ENCODE data around the gene SLC35F3. TPM values are rescaled to one million over a fixed set of nuclear protein-coding genes. Genes with fewer than 3 reads are reported as not detected.
A peak's percentile ranks its signal among the peaks of the same experiment; 100 is the strongest.

SLC35F3 gene
- total and polyA plus RNA-seq, 9 donors: 0.21 to 0.64 (median 0.31) TPM

- Histone ChIP-seq H3K4me3 (ENCODE audit: low read length) (no peak overlapping the region), H3K36me3 (ENCODE audit: control insufficient read depth, insufficient read depth, low read length) (no peaks in the 10 kb centered on the region), H3K9me3 (replicated peaks; ENCODE audit: control insufficient read depth, low read depth, low read length) (no peaks in the 10 kb centered on the region), H3K27ac (ENCODE audit: low read length) (no peak overlapping the region), H3K27me3 (ENCODE audit: control insufficient read depth, insufficient read depth, low read length) (no peaks in the 10 kb centered on the region), H3K4me1 (ENCODE audit: control insufficient read depth, insufficient read depth, low read length) (peaks cover 12% of the 10 kb centered on the region)
- WGBS (ENCODE audit: insufficient coverage): 100% methylated on average over 1 of the region's 2 CpGs
- no peak for DNase-seq
Measured at GRCh38 chr1:234270093-234270492, 365.6 kb downstream of the SLC35F3 start.

- Histone ChIP-seq H3K4me3 (ENCODE audit: low read length) (no peak overlapping the region), H3K27me3 (ENCODE audit: control insufficient read depth, insufficient read depth, low read length) (no peaks in the 10 kb centered on the region), H3K4me1 (ENCODE audit: control insufficient read depth, insufficient read depth, low read length) (peaks cover 12% of the 10 kb centered on the region), H3K27ac (ENCODE audit: low read length) (no peak overlapping the region), H3K9me3 (replicated peaks; ENCODE audit: control insufficient read depth, low read depth, low read length) (no peaks in the 10 kb centered on the region), H3K36me3 (ENCODE audit: control insufficient read depth, insufficient read depth, low read length) (no peaks in the 10 kb centered on the region)
- no peak for DNase-seq
- 76% methylated on average over 4 of the region's 6 CpGs for WGBS (ENCODE audit: insufficient coverage)
Measured at GRCh38 chr1:234270581-234271242, 366.2 kb downstream of the SLC35F3 start.

GRCh38 chr1:234271243-234271606, 366.7 kb downstream of the SLC35F3 start:
- DNase-seq: no peak
- WGBS (ENCODE audit: insufficient coverage): no CpG with 5 or more reads among the region's 4 CpGs
- Histone ChIP-seq H3K9me3 (replicated peaks; ENCODE audit: control insufficient read depth, low read depth, low read length) (no peaks in the 10 kb centered on the region), H3K27me3 (ENCODE audit: control insufficient read depth, insufficient read depth, low read length) (no peaks in the 10 kb centered on the region), H3K36me3 (ENCODE audit: control insufficient read depth, insufficient read depth, low read length) (no peaks in the 10 kb centered on the region), H3K4me1 (ENCODE audit: control insufficient read depth, insufficient read depth, low read length) (peaks cover 12% of the 10 kb centered on the region), H3K27ac (ENCODE audit: low read length) (no peak overlapping the region), H3K4me3 (ENCODE audit: low read length) (no peak overlapping the region)

- Histone ChIP-seq H3K9me3 (replicated peaks; ENCODE audit: control insufficient read depth, low read depth, low read length) (no peaks in the 10 kb centered on the region), H3K27me3 (ENCODE audit: control insufficient read depth, insufficient read depth, low read length) (no peaks in the 10 kb centered on the region), H3K36me3 (ENCODE audit: control insufficient read depth, insufficient read depth, low read length) (no peaks in the 10 kb centered on the region), H3K4me3 (ENCODE audit: low read length) (no peak overlapping the region), H3K4me1 (ENCODE audit: control insufficient read depth, insufficient read depth, low read length) (peaks cover 12% of the 10 kb centered on the region), H3K27ac (ENCODE audit: low read length) (no peak overlapping the region)
- 56% methylated on average over 8 of the region's 9 CpGs for WGBS (ENCODE audit: insufficient coverage)
- peak; percentile 32 for DNase-seq
Measured at GRCh38 chr1:234272656-234273312, 368.3 kb downstream of the SLC35F3 start.

GRCh38 chr1:234273981-234274380, 369.5 kb downstream of the SLC35F3 start:
- Histone ChIP-seq H3K27me3 (ENCODE audit: control insufficient read depth, insufficient read depth, low read length) (no peaks in the 10 kb centered on the region), H3K4me3 (ENCODE audit: low read length) (no peak overlapping the region), H3K27ac (ENCODE audit: low read length) (no peak overlapping the region), H3K4me1 (ENCODE audit: control insufficient read depth, insufficient read depth, low read length) (peaks cover 12% of the 10 kb centered on the region), H3K36me3 (ENCODE audit: control insufficient read depth, insufficient read depth, low read length) (no peaks in the 10 kb centered on the region), H3K9me3 (replicated peaks; ENCODE audit: control insufficient read depth, low read depth, low read length) (no peaks in the 10 kb centered on the region)
- no CpG with 5 or more reads among the region's 6 CpGs for WGBS (ENCODE audit: insufficient coverage)
- DNase-seq: no peak

- Histone ChIP-seq H3K9me3 (replicated peaks; ENCODE audit: control insufficient read depth, low read depth, low read length) (no peaks in the 10 kb centered on the region), H3K27ac (ENCODE audit: low read length) (no peak overlapping the region), H3K27me3 (ENCODE audit: control insufficient read depth, insufficient read depth, low read length) (no peaks in the 10 kb centered on the region), H3K36me3 (ENCODE audit: control insufficient read depth, insufficient read depth, low read length) (no peaks in the 10 kb centered on the region), H3K4me1 (ENCODE audit: control insufficient read depth, insufficient read depth, low read length) (peaks cover 12% of the 10 kb centered on the region), H3K4me3 (ENCODE audit: low read length) (no peak overlapping the region)
- DNase-seq: no peak
- 100% methylated on average over 1 of the region's 7 CpGs for WGBS (ENCODE audit: insufficient coverage)
Measured at GRCh38 chr1:234276151-234276788, 371.8 kb downstream of the SLC35F3 start.

GRCh38 chr1:234277161-234277868, 372.8 kb downstream of the SLC35F3 start:
- H3K27ac ChIP-seq (ENCODE audit: low read length): no peak overlapping the region
- DNase-seq: no peak
- no peaks in the 10 kb centered on the region for H3K9me3 ChIP-seq (replicated peaks; ENCODE audit: control insufficient read depth, low read depth, low read length)
- WGBS (ENCODE audit: insufficient coverage): 68% methylated on average over 4 of the region's 8 CpGs
- H3K36me3 ChIP-seq (ENCODE audit: control insufficient read depth, insufficient read depth, low read length): no peaks in the 10 kb centered on the region
- no peaks in the 10 kb centered on the region for H3K27me3 ChIP-seq (ENCODE audit: control insufficient read depth, insufficient read depth, low read length)
- no peak overlapping the region for H3K4me3 ChIP-seq (ENCODE audit: low read length)
- peaks cover 12% of the 10 kb centered on the region for H3K4me1 ChIP-seq (ENCODE audit: control insufficient read depth, insufficient read depth, low read length)

- no CpG with 5 or more reads among the region's 1 CpG for WGBS (ENCODE audit: insufficient coverage)
- no peaks in the 10 kb centered on the region for H3K27me3 ChIP-seq (ENCODE audit: control insufficient read depth, insufficient read depth, low read length)
Measured at GRCh38 chr1:234279021-234279420, 374.5 kb downstream of the SLC35F3 start.

GRCh38 chr1:234280500-234280899, 376.0 kb downstream of the SLC35F3 start:
- no peaks in the 10 kb centered on the region for H3K27me3 ChIP-seq (ENCODE audit: control insufficient read depth, insufficient read depth, low read length)

More at GRCh38 chr1:234279021-234279420, 374.5 kb downstream of the SLC35F3 start:
- DNase-seq: no peak
- no peaks in the 10 kb centered on the region for H3K9me3 ChIP-seq (replicated peaks; ENCODE audit: control insufficient read depth, low read depth, low read length)
- no peak overlapping the region for H3K27ac ChIP-seq (ENCODE audit: low read length)
- H3K4me3 ChIP-seq (ENCODE audit: low read length): no peak overlapping the region
- H3K36me3 ChIP-seq (ENCODE audit: control insufficient read depth, insufficient read depth, low read length): no peaks in the 10 kb centered on the region
- H3K4me1 ChIP-seq (ENCODE audit: control insufficient read depth, insufficient read depth, low read length): no peaks in the 10 kb centered on the region

More at GRCh38 chr1:234280500-234280899, 376.0 kb downstream of the SLC35F3 start:
- Histone ChIP-seq H3K4me1 (ENCODE audit: control insufficient read depth, insufficient read depth, low read length) (no peaks in the 10 kb centered on the region), H3K9me3 (replicated peaks; ENCODE audit: control insufficient read depth, low read depth, low read length) (no peaks in the 10 kb centered on the region), H3K27ac (ENCODE audit: low read length) (no peak overlapping the region), H3K36me3 (ENCODE audit: control insufficient read depth, insufficient read depth, low read length) (no peaks in the 10 kb centered on the region), H3K4me3 (ENCODE audit: low read length) (no peak overlapping the region)
- 78% methylated on average over 3 of the region's 4 CpGs for WGBS (ENCODE audit: insufficient coverage)
- no peak for DNase-seq

Data from muscle of leg (tissue), 11 donors.